ENCODE results near the gene EFCAB12.
A peak's percentile ranks its signal among the peaks of the same experiment; 100 is the strongest.
"Not testable (repeated sequence)": the region's sequence is repeated elsewhere in the genome, so short reads cannot be mapped to it uniquely, and the experiment has no call there.

Gene EFCAB12

DNA sequence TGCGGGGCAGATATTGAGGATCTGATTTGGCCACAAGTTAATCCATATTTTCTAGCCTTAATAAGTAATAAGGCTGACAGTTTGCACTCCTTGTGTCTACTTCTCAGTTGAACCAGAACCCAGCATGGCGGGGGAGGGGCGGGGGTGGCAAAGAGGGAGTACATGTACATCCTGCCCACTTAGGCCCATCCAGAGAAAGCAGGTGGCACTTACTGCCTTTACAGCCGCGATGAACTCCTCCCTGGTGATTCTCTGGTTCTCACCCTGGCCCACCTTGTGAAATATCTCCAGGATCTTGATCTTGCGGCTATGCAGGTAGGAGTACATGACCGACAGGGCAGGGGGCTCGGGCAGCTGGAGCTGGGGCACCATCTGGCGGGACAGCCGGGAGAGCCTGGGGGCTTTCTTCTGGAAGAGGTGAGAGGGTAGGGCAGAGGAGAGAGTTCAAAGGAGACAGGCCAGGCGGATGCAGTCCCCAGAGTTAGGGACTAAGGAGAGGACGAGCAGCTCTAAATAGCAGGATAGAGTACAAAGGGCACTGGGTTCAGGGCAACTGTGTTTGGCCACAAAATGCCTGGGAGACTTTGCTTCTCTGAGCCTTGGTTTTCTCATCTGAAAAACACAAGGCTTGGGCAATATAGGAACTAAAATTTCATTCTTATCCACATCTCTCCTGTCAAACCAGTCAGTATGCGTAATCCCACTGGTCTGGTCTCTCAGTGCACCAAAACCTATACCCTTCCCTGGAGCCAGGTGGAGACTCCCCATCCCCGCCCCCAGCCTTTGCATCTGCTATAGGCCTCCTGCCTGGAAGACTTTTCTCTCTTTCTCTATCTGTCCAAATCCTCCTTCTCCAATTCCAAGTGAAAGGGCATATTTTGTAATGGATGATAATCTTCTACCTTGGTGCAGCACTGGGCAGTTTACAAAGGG is 10.1 kb downstream of the EFCAB12 start:
- DNase-seq = no peak

DNA sequence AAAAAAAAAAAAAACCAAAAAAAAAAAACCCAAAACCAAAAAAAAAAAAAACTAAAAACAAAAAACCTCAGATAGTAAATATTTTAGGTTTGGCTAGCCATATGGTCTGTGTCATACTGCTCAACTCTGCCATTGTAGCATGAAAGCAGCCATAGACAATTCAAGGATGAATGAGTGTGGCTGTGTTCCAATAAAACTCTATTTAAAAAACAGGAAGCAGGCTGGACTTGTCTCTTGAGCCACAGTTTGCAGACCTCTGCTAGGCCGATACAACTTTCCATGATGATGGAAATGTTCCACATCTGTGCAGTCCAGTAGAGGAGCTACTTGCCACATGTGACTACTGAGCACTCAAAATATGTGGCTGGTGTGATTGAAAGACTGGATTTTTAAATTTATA is 11.1 kb downstream of the EFCAB12 start:
- no peak for DNase-seq

DNA sequence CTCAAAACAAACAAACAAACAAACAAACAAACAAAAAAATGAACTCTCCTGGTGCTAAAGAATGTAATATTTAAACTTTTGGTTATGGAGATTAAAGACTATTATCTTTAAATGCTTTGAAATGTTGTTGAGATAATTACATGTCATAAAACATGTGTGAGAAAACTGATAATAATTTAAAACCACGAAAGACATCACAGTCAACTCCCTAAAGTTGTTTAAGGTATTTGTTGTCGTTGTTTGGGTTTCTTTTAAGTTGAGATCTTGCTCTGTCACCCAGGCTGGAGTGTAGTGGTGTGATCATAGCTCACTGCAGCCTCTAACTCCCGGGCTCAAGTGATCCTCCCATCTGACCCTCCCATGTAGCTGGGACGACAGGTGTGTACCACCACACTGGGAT is 12.0 kb downstream of the EFCAB12 start:
- no peak for DNase-seq

DNA sequence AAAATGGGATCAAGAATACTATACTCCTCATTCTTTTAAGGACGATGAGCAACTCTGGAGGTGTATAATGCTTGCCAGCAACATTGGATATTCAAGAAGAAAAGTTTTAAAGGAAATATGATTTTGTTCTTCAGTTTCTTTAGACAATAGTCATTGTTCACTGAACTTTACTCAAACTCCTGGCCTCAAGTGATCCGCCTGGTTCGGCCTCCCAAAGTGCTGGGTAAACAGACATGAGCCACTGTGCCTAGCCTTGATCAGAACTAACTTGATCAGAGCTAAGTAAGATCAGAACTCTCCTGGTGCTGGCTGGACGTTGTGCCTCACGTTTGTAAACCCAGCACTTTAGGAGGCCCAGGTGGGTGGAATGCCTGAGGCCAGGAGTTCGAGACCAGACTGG is 12.6 kb downstream of the EFCAB12 start:
- no peak for DNase-seq

DNA sequence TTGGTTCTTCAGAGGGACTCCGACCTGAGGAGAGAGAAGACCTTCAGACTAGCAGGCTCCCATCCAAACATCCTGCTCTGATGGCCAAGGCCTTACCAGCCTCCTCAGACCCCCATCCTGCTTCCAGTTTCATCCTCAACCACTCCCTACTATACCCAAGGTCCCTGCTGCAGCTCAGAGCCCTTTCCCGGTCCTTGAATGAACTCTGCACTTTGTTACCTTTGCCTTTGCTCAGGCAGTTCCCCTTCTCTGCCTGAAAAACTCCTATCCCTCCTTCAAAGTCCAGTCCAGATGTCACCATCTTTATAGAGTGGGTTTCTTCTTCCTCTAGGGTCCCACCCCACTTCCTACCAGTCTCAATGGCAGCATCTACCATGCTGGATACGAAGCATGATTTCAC is 13.1 kb downstream of the EFCAB12 start:
- DNase-seq = no peak

DNA sequence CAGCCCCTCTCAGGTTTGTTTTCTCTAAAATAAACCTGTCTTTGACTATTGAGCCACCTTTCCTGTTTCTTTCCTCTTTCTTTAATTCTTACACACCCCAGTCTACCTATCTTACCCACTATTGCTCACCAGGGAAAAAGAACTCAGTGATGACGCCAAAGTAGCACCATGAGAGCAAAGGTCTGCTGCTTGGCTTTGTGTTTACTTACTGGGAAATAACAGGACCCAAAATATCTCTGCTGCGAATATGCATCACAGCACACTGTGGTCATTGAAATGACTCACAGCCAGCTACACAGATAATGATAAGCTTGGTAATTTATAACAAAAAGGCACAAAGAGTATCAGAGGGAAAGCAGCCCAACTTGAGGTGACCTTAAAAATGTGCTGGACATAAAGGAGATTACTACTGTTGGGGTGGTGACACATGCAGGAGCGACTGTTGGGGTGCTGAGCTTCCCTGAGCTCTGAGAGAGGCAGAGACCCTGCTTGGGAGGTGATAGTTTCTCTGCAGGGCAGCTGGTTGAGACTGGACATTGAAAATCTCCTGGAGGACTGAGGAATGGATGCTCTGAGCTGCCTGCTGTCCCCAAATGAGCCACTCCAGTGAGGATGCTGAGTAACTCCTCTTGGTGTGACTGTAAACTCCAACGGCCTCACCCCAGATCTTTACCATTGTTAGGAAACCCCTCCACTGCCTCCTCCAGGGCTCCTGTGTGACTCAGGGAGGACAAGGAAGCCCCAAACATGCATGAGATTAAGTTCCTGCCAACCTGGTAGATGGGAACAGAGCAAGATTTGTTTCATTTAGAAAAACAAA is 14.5 kb downstream of the EFCAB12 start:
- no peak for DNase-seq

DNA sequence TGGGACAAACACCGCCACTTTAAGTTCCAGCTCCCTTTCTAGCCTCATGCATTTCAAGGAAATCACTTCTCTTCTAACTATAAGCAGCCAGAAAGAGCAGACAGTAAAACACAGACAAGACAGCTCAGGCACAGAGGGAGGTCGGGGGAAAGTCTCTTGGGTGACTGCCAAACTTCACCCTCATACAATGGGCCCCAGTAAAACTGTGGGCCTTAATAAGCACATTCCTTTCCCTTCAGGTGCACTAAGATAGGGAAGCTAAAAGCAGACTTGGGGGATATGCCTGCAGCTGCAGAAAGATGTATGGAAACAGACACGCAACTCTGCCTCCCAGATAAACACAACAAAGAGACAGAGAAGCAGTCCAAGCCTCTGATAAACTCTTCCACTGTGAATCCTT is 15.2 kb downstream of the EFCAB12 start:
- DNase-seq = not testable (repeated sequence)

DNA sequence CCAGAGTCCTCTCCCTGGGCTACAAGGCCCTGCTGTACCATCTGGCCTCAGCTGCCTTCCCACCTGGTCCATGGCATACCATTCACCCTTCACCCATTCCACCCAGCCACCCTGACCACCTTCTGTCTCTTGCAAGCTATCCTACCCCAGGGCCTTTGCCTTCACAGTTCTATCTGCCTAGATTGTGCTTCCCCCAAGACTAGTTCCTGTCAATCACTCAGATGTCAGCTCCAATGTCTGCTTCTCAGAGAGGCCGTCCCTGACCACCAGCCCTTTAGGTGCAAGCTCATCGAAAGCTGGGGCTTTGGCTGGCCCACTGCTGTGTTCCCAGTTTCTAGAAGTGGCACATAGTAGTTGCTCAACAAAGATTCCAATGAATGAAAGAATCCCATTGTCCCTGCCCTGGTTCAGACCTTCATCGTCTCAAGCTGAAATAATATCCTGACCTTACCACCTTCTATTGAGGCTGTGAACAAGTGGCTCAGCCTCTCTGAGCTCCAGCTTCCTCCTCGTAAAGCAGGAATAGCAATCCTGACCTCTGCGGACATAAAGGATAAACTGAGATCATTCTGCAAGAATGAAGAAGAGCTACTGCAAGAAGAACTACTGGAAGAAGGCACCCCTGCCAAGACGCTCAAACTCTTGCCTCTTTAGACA is 15.8 kb downstream of the EFCAB12 start:
- DNase-seq = no peak

DNA sequence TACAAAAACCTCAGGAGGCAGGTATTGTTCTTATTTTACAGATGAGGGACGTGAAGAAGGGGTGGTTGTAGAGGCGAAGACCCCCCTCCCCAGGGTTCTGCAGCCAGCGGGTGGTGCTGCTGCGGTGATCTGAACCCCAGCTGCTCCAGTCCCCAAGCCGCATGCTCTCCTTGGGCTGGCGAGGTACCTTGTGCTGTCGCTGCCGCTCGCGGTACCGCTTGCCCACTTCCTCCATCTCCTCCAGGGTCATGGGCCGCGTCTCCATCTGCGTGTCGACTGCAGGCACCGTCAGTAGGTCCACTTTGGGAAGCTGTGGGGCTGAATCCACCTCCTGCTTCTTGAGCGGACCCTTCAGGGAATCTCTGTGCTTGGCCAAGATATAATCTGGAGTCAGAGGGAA is 17.5 kb downstream of the EFCAB12 start:
- DNase-seq = no peak

DNA sequence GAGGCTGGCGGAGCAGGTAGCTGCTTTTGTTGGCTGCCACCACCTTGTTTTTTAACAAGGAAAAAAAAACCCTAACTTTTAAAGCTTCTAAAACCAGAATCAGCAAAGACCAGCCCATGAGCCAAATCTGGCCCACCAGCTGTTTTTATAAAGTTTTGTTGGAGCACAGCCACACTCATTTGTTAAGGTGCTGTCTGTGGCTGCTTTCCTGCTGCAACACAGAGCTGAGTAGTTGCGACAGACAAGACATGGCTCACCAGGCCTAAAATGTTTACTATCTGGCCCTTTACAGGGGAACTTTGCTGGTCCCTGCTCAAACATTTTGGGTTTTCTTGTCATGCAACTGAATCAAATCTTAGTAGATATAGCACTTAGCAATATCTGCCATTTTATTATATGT is 18.9 kb downstream of the EFCAB12 start:
- no peak for DNase-seq

DNA sequence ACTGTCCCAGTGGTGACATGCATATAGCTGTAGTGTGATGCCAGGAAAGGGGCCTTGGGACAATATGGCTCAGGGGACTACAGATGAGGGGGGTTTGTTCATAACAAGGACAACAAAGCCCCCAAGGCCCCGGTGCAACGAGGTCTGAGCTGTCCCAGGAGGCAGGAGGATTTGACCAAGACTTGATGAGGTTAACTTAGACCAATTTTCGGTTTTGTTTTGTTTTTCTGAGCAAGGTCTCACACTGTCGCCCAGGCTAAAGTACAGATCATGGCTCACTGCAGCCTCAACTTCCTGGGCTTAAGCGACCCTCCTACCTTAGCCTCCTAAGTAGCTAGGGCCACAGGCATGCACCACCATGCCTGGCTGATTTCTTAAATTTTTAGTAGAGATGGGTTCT is 23.8 kb downstream of the EFCAB12 start:
- no peak for DNase-seq

DNA sequence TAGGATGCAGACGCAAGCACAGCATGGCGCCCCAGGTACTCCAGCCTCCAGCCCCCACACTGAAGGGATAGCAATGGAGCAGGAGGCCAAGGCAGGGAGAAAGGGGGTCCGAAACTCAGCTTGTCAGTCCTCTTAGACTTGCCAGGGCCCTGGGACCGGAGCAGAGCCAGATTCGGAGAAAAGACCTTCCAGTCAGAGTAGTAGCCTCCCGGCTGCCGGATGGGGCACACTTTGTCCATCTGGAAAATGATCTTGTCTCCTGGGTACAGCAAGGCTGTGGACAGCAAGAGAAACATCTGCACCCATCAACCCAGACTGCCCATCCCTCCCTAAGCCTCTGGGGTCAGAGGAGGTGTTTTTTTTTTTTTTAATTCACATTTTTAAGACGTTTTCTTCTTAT is 24.3 kb downstream of the EFCAB12 start:
- DNase-seq = no peak

DNA sequence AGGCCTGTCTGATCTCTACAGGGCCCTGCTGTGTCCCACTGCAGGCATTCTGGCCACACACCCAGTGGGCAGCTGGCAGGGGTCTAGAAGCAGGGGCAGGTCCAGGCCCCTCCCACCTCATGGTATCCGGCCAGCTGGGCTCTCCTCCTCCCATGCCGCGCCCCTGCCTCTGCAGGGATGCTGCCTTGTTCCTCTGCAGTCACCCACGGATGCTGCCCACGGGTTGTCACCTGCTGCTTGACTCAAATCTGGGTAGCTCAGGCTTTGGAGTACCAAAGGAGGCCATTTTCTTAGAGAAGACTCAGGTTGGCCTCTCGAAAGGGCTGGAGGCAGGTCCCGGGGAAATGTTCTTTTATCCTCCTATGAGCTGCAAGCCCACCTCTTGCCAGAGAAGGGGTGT is 25.0 kb downstream of the EFCAB12 start:
- no peak for DNase-seq

DNA sequence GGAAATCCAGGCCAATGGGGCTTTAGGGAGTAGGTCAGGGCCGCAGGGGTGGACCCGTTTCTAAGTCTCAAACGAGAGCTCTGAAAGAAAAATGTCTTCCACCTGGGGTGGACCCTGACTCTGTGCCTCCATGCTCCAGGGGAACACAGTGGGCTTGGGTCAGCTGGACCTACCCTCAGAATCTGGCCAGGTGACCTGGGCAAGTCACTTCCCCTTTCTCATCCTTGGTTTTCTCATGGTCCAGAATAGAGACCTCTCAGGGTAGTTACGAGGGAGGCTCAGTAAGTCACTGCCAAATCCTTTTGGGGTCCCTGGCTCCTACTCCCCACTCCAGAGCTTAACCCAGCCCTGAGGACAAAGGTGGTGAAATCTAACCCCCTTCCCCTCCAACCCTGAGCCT is 25.8 kb downstream of the EFCAB12 start:
- no peak for DNase-seq

DNA sequence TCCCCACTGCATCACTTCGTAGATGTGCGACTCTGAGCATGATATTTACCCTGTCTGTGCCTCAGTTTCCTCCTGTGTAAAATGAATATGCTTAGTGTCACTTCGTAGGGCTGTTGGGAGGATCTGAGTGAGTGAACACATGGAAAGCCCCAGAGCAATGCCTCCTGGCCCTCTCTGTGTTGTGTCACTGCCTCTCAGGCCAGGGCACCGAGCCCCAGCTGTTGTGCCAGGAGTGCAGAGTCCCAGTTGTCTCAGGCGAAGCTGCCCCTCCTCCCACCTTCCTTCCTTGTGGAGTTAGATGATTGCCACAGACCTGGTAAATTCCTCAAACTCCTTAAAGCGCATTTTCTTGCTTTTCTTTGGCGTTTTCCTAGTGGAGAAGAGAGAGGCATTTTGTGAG is 26.2 kb downstream of the EFCAB12 start:
- DNase-seq = no peak

DNA sequence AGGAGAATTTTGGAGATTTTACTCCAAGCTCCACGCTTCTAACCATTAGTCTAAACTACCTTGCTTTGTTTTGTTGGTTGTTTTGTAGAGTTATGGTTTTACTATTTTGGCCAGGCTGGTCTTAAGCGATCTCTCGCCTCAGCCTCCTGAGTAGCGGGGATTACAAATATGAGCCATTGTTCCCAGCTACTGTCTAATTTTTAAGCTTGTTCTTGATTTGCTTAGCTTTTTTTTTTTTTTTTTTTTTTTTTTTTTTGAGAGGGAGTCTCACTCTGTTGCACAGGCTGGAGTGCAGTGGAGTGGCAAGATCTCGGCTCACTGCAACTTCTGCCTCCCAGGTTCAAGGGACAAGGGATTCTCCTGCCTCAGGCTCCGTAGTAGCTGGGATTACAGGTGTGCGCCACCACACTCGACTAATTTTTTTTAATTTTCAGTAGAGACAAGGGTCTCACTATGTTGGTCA is 28.5 kb downstream of the EFCAB12 start:
- no peak for DNase-seq

DNA sequence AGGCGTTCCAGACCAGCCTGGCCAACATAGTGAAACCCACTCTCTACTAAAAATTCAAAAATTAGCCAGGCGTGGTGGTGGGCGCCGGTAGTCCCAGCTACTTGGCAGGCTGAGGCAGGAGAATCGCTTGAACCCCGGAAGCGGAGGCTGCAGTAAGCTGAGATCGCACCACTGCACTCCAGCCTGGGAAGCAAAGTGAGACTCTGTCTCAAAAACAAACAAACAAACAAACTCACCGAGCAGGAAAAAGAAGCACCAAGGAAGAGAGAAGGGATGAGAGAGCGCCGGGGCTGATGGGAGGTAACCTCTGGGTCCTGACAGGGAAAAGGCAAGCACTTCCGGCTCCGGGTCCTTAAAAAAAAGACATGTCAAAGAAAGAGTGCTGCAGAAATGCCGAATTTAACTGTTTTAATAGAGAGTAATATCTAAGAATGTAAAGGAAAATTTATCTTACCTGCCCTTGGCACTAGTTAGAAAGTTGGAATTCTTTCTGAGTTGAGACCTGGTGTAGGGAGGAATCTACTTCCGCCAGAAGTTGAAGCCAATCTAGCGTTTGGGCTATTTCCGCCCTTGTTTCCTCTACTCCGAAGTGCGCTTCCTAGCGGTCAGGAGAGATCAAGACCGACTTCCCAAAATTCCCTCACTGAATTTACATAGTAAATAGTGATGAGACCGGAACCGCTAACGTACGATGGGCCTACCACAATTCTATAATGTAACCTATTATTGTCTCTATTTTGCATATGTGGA is 29.1 kb downstream of the EFCAB12 start:
- DNase-seq = peak; percentile 97

DNA sequence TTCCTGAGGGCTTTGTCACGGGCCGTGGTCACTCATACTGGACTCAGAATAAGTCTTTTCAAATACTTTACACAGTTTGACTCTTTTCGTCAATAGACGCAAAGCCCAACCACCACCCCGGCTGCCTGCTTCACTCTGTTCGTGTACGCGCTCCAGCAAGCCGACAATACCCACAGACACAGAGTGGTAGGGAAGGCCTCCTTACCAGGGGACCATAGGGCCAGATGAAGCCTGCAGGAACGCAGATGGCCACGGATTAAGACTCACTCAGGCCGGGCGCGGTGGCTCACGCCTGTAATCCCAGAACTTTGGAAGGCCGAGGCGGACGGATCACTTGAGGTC is 29.7 kb downstream of the EFCAB12 start:
- DNase-seq = peak; percentile 15

DNA sequence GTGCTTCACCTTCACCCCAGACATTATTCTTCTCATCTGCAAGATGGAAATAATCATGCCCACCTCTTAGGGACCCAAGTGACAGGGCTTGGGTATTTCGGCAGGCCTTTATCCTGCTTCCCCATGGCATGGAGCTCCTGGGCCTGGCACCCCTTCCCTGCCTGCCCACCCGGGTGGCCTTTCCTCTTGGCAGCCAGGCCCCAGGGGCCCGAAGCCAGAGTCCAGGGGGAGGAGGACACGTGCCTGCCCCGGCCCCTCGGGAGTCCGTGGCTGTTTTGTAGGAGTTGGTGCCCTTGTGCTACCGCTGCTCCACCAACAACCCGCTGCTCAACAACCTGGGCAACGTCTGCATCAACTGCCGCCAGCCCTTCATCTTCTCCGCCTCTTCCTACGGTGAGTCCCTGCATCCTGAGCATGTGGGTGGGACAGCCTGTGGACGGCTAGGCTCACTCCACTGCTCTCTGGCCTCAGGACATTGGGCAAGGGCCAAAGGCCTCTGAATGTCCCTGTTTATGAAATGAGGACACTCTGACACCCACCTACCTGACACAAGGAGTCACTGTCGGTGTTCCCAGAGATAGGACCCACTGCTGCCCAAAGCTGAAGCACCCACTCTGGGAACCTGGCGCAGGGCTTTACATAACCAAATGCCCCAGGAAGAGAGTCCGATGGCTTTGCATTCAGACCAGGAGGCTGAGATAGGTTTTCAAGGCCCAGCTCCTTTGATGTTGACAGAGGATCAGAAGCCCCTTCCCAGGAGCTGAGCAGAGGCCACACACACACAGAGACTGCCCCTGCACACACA is 34.5 kb downstream of the EFCAB12 start:
- not testable (repeated sequence) for DNase-seq

DNA sequence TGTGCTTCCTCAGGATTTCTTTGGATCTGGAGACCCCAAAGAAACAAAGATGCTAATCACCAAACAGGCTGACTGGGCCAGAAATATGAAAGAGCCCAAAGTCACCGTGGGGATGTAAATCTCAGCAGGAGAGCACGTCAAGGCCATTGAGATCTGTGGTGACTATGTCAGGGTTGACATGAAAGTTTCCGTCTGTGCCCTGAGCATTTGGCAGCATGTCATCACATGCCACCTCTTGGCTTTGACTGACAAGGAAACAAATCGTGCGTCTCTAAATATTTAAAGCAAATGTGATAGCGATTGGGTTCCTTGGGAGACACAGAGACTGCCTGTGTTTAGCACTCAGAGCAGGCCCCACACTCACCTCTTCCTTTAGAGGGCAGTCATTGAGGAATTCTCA is 35.2 kb downstream of the EFCAB12 start:
- no peak for DNase-seq

DNA sequence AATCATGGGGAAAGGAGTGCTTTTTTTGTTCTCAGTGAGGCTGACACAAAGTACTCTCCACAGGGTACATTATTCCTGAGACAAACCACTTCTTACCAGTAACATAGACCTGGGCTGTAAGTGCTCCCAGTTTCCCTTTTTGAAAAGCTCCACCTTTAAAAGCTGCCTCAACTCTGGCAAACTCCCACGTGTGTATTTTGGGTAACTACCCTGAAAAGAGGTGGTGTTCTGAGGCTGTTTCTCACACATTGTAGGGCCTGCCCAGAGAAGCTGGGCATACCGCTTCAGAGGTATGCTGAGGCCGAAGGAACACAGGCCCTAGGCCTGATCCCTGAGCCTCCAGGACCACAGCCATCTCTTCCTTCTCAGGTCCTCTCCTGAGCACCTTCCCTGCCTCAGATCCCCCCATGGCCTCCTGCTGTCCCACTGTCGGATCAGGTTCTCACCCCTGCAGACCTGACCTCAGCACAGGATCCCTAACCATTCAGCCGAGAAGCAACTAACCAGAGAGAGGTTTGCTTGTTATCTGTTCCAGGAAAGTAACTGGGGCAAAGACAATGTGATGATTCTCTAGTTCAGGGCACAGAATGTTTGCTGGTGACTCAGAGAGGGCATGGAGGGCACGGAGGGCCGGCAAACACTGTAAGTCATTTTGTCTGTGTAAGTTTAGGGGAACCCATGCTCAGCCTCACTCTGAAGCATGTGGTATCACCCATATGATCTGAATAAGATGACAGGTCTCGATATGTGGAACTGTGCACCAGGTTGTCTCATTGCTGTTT is 36.1 kb downstream of the EFCAB12 start:
- DNase-seq = not testable (repeated sequence)

Data from suppressor macrophage treated with lipopolysaccharide for 4 hours (primary cell).